Bronchial epithelial cell (primary cell): ENCODE results near the gene KRTAP5-8. TPM values are rescaled to one million over a fixed set of nuclear protein-coding genes. Genes with fewer than 3 reads are reported as not detected.
"Not testable (repeated sequence)": the region's sequence is repeated elsewhere in the genome, so short reads cannot be mapped to it uniquely, and the experiment has no call there.

Source experiments
- DNase-seq: peaks from one replicate; pipeline ENCODE4 v3.0.0-alpha.2; 2010; ENCODE audit warnings: low read depth
- FAIRE-seq: peaks from 2 replicates; lab custom pipeline; 2011; peaks lifted over from hg19 to GRCh38; lab: Jason Lieb, UNC
- H3K27me3 ChIP-seq: 2 replicates; pipeline ENCODE4 v1.5.1; 2011; ENCODE audit warnings: low read length; ENCODE audit not compliant: control insufficient read depth, insufficient read depth
- H3K36me3 ChIP-seq: 2 replicates; pipeline ENCODE4 v1.5.1; 2011; ENCODE audit warnings: low read length; ENCODE audit not compliant: control insufficient read depth, insufficient read depth
- H3K4me3 ChIP-seq: 2 replicates; pipeline ENCODE4 v1.5.1; 2011; ENCODE audit warnings: mild to moderate bottlenecking, low read depth, low read length, control low read depth
- total RNA-seq: library from RNA; depleted of rRNA; stranded (reverse); fragments of >200 nt; gene quantifications from 2 replicates; pipeline ENCODE4 v1.2.1, GENCODE V29; 2014
- TF ChIP-seq, protein P1 (sequence below): IDR thresholded peaks from 2 replicates; pipeline ENCODE4 v1.5.1; 2011; ENCODE audit warnings: mild to moderate bottlenecking, moderate library complexity, low read length, control low read depth, inconsistent platforms; ENCODE audit not compliant: insufficient read depth, severe bottlenecking

Gene KRTAP5-8
- total RNA-seq, 1 donor from 2014 or later: not detected

DNA sequence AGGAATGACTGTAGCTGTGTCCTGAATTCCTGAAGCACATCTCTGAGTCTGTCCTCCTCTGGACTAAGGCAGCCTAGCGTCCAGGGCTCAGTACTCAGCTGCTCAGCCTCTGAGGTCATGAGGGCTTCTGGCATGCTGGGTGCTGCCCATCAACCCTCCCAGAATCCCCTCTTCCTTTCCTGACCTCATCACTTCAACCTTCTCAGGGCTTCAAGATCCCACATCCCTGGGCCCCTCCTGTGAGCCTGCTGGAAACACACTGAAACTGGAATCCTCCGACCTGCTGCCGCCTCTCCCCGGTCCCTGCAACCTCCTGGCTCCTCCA, 803 bp downstream of the KRTAP5-8 start:
- Histone ChIP-seq H3K27me3 (no peaks in the 10 kb centered on the region), H3K4me3 (no peak overlapping the region), H3K36me3 (no peaks in the 10 kb centered on the region)
- FAIRE-seq: no peak
- DNase-seq: no peak
- TF ChIP-seq, protein P1, sequence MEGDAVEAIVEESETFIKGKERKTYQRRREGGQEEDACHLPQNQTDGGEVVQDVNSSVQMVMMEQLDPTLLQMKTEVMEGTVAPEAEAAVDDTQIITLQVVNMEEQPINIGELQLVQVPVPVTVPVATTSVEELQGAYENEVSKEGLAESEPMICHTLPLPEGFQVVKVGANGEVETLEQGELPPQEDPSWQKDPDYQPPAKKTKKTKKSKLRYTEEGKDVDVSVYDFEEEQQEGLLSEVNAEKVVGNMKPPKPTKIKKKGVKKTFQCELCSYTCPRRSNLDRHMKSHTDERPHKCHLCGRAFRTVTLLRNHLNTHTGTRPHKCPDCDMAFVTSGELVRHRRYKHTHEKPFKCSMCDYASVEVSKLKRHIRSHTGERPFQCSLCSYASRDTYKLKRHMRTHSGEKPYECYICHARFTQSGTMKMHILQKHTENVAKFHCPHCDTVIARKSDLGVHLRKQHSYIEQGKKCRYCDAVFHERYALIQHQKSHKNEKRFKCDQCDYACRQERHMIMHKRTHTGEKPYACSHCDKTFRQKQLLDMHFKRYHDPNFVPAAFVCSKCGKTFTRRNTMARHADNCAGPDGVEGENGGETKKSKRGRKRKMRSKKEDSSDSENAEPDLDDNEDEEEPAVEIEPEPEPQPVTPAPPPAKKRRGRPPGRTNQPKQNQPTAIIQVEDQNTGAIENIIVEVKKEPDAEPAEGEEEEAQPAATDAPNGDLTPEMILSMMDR: no peak

- Histone ChIP-seq H3K27me3 (no peaks in the 10 kb centered on the region), H3K4me3 (no peak overlapping the region), H3K36me3 (no peaks in the 10 kb centered on the region)
- no peak for DNase-seq
- TF ChIP-seq, protein P1: no peak
- no peak for FAIRE-seq
Observed at GRCh38 chr11:71539017-71539416, 1.2 kb downstream of the KRTAP5-8 start.

DNA sequence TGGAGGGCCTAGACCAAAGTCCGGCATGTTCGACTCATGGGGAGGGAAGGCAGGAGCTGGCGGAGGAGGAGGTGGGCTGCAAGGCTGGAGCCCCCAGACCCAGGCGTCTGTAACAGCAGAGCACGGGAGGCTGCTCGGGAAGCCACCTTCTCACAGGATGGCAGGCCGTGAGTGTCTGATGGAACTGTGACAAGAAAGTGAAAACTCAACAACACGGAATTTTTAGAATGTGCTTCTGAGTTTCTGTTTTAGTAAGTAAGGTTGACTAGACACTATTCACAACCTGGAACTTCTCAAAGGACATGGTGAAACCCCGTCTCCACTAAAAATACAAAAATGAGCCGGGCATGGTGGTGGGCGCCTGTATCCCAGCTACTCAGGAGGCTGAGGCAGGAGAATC, 2.1 kb downstream of the KRTAP5-8 start:
- not testable (repeated sequence) for DNase-seq, H3K27me3 ChIP-seq, FAIRE-seq, H3K36me3 ChIP-seq, H3K4me3 ChIP-seq

DNA sequence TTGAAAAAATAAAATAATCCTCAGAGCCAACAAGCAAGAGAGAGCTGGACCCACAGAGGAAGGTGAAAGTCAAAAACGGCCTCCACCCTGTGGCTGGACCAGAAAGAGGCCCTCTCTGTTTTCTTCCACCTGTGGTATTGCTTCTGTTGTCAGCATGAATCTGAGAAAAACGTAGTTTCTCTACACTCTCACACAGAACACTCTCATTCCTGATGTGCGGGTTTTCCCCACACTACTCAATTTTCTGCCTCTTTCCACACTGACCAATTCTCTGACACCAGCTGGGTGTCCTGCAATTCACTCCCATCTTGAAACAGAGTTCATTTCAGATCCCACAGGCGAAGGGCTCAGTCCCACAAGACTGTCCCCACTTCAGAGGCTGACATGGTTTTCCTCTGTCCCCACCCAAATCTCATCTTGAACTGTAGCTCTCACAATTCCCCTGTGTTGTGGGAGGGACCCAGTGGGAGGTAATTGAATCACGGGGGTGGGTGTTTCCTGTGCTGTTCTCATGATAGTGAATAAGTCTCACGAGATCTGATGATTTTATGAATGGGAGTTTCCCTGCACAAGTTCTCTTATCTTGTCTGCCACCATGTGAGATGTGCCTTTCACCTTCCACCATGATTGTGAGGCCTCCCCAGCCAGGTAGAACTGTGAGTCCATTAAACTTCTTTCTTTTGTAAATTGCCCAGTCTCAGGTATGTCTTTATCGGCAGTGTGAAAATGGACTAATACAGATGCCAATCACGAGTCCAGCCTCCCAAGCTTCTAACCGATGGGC, 2.9 kb downstream of the KRTAP5-8 start:
- not testable (repeated sequence) for FAIRE-seq, H3K4me3 ChIP-seq, H3K36me3 ChIP-seq, DNase-seq, H3K27me3 ChIP-seq

DNA sequence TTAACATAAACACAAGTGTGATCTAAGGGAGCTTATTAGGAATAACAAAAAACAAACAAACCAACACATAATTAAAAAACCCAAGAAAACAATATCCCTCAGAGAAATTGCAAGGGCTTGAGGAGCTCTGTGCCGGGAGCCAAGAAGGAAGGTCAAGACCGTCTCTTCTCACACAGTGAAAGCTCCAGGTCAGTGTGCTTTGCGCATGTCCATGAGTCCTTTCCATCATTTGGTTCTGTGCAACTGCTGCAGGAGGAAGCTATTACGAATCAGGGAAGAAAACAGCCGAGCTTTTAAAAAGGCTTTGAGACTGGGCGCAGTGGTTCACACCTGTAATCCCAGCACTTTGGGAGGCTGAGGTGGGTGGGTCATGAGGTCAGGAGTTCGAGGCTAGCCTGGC, 4.6 kb downstream of the KRTAP5-8 start:
- DNase-seq: no peak
- Histone ChIP-seq H3K4me3 (no peak overlapping the region), H3K27me3 (no peaks in the 10 kb centered on the region), H3K36me3 (no peaks in the 10 kb centered on the region)
- TF ChIP-seq, protein P1: no peak
- FAIRE-seq: no peak

GRCh38 chr11:71542879-71543777, 5.3 kb downstream of the KRTAP5-8 start:
- no peaks in the 10 kb centered on the region for H3K27me3 ChIP-seq
- TF ChIP-seq, protein P1: no peak
- no peaks in the 10 kb centered on the region for H3K36me3 ChIP-seq
- DNase-seq (no peak), FAIRE-seq (no peak)
- no peak overlapping the region for H3K4me3 ChIP-seq
